ENCODE measurements around the gene CRYBA4. TPM values are rescaled to one million over a fixed set of nuclear protein-coding genes. Genes with fewer than 3 reads are reported as not detected.

CRYBA4 gene
- total and polyA plus RNA-seq, 2 of the 13 experiments (the other 11 are each of a cell fraction or from before 2014, with no cell fraction given), result not detected

DNA sequence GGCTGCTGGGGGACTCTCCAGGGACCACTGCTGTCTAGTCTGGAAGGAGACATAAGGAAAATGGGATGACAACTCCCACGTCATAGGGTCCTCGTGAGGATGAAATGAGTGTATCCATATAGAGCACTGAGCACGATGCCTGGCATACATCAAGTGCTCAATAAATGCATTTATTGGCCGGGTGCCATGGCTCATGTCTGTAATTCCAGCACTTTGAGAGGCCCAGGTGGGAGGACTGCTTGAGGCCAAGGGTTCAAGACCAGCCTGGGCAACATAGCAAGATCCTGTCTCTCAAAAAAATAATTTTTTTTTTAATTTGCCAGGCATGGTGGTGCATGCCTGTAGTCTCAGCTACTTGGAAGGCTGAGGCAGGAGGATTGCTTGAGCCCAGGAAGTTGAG, 19.6 kb upstream of the CRYBA4 start:
- DNase-seq (ENCODE audit: low spot score) (no peak), FAIRE-seq (no peak), ATAC-seq (no peak)
- 17% methylated on average over 4 of the region's 4 CpGs for WGBS (ENCODE audit: low lambda C conversion rate)
- no peaks in the 10 kb centered on the region for H3K79me2 ChIP-seq (ENCODE audit: insufficient read depth, low read length)
- no peak overlapping the region for H2AFZ ChIP-seq (ENCODE audit: low read length)
- CTCF ChIA-PET (ENCODE audit: low intra/inter-chr PET ratio, low total read pairs), result no interaction called here
- H3K27ac ChIP-seq (ENCODE audit: extremely low read length, insufficient read depth, low read length), result no peak overlapping the region
- no peaks in the 10 kb centered on the region for H3K36me3 ChIP-seq (replicated peaks in 1 of 2; ENCODE audit: control insufficient read depth in 1 of 2, insufficient read depth in 2 of 2, low read length in 2 of 2)
- H3K4me3 ChIP-seq (replicated peaks in 1 of 3; ENCODE audit: insufficient read depth in 1 of 3, low read depth in 2 of 3, low read length in 3 of 3), result no peak overlapping the region
- H3K9ac ChIP-seq (ENCODE audit: insufficient read depth, low read depth, low read length), result no peak overlapping the region
- peaks cover 0 to 9% of the 10 kb centered on the region in 2 experiments; a peak in 2 of 5 replicates for H3K27me3 ChIP-seq (ENCODE audit: control insufficient read depth in 1 of 2, insufficient read depth in 2 of 2, low read length in 2 of 2)
- no peak overlapping the region for H3K4me2 ChIP-seq (ENCODE audit: low read depth, low read length)
- BruUV-seq (replicated peaks), result no TSS peak
- intact Hi-C loops (cut with micrococcal nuclease; ENCODE audit: unreplicated experiment), result no loop called here
- POLR2A ChIA-PET, result no interaction called here
- no peak for TF ChIP-seq ZSCAN31 (CRISPR knock-in tag; IDR thresholded peaks at IDR 0.05; ENCODE audit: low read depth)
- TF ChIP-seq BRCA1 (CRISPR knock-in tag; IDR thresholded peaks at IDR 0.05), result no peak
- no peak for TF ChIP-seq PHF5A (CRISPR knock-in tag; IDR thresholded peaks at IDR 0.05; ENCODE audit: low read depth, unreplicated experiment)
- no peak for TF ChIP-seq ZFP62 (CRISPR knock-in tag; IDR thresholded peaks at IDR 0.05)
- TF ChIP-seq CBX2 (IDR thresholded peaks at IDR 0.05; ENCODE audit: low read depth, low read length), result no peak
- no peak for TF ChIP-seq CBX2 (CRISPR knock-in tag; IDR thresholded peaks at IDR 0.05; ENCODE audit: low read depth)
- TF ChIP-seq, protein P1, sequence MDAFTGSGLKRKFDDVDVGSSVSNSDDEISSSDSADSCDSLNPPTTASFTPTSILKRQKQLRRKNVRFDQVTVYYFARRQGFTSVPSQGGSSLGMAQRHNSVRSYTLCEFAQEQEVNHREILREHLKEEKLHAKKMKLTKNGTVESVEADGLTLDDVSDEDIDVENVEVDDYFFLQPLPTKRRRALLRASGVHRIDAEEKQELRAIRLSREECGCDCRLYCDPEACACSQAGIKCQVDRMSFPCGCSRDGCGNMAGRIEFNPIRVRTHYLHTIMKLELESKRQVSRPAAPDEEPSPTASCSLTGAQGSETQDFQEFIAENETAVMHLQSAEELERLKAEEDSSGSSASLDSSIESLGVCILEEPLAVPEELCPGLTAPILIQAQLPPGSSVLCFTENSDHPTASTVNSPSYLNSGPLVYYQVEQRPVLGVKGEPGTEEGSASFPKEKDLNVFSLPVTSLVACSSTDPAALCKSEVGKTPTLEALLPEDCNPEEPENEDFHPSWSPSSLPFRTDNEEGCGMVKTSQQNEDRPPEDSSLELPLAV (CRISPR knock-in tag; conservative IDR thresholded peaks at IDR 0.05; ENCODE audit: low read depth), result no peak
- TF ChIP-seq IKZF1 (IDR thresholded peaks at IDR 0.05), result no peak
- TF ChIP-seq, protein P2, sequence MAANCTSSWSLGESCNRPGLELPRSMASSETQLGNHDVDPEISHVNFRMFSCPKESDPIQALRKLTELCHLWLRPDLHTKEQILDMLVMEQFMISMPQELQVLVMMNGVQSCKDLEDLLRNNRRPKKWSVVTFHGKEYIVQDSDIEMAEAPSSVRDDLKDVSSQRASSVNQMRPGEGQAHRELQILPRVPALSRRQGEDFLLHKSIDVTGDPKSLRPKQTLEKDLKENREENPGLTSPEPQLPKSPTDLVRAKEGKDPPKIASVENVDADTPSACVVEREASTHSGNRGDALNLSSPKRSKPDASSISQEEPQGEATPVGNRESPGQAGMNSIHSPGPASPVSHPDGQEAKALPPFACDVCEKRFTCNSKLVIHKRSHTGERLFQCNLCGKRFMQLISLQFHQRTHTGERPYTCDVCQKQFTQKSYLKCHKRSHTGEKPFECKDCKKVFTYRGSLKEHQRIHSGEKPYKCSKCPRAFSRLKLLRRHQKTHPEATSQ (CRISPR knock-in tag; IDR thresholded peaks at IDR 0.05; ENCODE audit: borderline replicate concordance), result no peak
- TF ChIP-seq, protein P3, sequence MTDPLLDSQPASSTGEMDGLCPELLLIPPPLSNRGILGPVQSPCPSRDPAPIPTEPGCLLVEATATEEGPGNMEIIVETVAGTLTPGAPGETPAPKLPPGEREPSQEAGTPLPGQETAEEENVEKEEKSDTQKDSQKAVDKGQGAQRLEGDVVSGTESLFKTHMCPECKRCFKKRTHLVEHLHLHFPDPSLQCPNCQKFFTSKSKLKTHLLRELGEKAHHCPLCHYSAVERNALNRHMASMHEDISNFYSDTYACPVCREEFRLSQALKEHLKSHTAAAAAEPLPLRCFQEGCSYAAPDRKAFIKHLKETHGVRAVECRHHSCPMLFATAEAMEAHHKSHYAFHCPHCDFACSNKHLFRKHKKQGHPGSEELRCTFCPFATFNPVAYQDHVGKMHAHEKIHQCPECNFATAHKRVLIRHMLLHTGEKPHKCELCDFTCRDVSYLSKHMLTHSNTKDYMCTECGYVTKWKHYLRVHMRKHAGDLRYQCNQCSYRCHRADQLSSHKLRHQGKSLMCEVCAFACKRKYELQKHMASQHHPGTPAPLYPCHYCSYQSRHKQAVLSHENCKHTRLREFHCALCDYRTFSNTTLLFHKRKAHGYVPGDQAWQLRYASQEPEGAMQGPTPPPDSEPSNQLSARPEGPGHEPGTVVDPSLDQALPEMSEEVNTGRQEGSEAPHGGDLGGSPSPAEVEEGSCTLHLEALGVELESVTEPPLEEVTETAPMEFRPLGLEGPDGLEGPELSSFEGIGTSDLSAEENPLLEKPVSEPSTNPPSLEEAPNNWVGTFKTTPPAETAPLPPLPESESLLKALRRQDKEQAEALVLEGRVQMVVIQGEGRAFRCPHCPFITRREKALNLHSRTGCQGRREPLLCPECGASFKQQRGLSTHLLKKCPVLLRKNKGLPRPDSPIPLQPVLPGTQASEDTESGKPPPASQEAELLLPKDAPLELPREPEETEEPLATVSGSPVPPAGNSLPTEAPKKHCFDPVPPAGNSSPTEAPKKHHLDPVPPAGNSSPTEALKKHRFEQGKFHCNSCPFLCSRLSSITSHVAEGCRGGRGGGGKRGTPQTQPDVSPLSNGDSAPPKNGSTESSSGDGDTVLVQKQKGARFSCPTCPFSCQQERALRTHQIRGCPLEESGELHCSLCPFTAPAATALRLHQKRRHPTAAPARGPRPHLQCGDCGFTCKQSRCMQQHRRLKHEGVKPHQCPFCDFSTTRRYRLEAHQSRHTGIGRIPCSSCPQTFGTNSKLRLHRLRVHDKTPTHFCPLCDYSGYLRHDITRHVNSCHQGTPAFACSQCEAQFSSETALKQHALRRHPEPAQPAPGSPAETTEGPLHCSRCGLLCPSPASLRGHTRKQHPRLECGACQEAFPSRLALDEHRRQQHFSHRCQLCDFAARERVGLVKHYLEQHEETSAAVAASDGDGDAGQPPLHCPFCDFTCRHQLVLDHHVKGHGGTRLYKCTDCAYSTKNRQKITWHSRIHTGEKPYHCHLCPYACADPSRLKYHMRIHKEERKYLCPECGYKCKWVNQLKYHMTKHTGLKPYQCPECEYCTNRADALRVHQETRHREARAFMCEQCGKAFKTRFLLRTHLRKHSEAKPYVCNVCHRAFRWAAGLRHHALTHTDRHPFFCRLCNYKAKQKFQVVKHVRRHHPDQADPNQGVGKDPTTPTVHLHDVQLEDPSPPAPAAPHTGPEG (CRISPR knock-in tag; IDR thresholded peaks at IDR 0.05), result no peak
- TF ChIP-seq NFE2L2 (IDR thresholded peaks at IDR 0.05; ENCODE audit: low read length), result no peak
- no peak for TF ChIP-seq HNRNPUL1 (IDR thresholded peaks at IDR 0.05; ENCODE audit: low read depth, low read length)
- H3K4me1 ChIP-seq (ENCODE audit: insufficient read depth, low read length), result no peaks in the 10 kb centered on the region
- H3K9me3 ChIP-seq (ENCODE audit: low read length), result no peaks in the 10 kb centered on the region
- no peaks in the 10 kb centered on the region for H4K20me1 ChIP-seq (ENCODE audit: insufficient read depth, low read length)
- in situ Hi-C loops (cut with HindIII; ENCODE audit: extremely low pct_ligation_motif_present, low pct_unique_long_range_greater_than_20kb), result no loop called here
